D721Med (cell line): ENCODE measurements around the gene BZW2.

Experiments used
- DNase-seq: peaks from one replicate; pipeline ENCODE4 v3.0.0; 2011; ENCODE audit warnings: low spot score; ENCODE audit not compliant: insufficient read length
- FAIRE-seq: peaks from 2 replicates; lab custom pipeline; 2011; peaks lifted over from hg19 to GRCh38; lab: Jason Lieb, UNC
- TF ChIP-seq, protein P1 (sequence below): IDR thresholded peaks from 2 replicates; pipeline ENCODE4 v1.5.1; 2012; ENCODE audit warnings: mild to moderate bottlenecking, control low read depth; ENCODE audit not compliant: insufficient read depth; ENCODE audit errors: missing control alignments

BZW2 gene

DNA sequence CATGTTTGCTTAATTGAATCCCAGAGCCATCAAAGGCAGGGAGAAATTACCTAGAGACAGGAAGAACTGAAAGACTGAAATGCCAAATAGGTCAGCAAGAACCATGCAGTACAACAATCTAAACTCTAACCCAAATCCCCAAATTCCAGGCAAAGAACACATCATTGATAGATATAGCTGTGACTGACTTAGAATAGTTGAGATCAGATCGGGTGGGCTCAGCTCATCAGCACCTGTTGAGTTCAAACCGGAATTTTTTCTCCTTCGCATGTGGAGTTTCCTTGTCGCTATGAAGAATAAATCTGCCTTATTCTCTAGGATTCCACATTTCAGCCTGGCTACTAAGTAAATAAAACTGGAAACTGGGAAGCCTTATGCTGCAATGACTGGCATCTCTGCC, 1.8 kb upstream of the BZW2 start:
- TF ChIP-seq, protein P1, sequence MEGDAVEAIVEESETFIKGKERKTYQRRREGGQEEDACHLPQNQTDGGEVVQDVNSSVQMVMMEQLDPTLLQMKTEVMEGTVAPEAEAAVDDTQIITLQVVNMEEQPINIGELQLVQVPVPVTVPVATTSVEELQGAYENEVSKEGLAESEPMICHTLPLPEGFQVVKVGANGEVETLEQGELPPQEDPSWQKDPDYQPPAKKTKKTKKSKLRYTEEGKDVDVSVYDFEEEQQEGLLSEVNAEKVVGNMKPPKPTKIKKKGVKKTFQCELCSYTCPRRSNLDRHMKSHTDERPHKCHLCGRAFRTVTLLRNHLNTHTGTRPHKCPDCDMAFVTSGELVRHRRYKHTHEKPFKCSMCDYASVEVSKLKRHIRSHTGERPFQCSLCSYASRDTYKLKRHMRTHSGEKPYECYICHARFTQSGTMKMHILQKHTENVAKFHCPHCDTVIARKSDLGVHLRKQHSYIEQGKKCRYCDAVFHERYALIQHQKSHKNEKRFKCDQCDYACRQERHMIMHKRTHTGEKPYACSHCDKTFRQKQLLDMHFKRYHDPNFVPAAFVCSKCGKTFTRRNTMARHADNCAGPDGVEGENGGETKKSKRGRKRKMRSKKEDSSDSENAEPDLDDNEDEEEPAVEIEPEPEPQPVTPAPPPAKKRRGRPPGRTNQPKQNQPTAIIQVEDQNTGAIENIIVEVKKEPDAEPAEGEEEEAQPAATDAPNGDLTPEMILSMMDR: no peak

DNA sequence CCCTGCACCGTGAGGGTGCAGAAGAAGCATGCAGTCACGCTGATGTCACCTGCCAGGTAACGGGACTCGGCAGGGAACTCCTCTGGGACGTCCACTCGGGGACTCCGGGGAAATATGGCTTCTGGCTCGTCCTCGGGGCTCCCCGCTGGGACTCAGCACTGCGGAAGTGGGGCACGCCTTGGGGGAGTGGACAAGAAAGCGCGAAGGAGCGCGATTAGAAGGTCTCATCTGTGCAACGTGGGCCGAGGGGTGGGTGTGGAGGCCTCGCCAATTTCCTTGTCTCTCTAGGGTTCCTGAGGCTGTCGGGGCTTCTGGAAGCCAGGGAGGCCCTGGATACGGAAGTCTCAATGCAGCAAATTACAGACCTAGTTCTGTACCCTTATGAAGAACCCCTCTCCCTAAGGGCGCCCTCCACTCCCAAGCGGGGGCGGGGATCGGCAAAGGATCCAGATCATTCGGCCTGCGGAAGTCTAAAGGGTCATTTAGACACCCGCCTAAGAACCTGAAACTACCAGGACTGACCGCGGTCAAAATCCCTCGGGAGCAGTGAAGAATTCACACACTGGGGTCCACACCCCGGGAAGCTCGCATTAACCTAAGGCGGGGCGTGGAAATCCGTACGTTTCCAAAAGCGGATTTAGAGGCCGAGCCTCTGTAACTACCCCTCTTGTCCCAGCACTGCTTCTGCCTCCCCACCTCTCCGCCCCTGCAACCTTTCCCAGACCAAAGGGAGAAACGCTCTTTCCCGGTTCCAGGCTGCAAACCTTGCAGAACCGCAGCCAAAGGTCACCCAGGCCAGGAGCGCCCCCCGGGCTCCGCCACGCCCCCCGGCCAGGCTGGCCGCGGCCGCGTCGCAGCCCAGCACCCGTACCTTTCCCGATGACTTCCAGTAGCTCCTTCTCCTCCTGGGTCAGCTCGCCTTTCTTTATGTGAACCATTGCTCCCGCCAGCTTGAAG, 1.1 kb upstream of the BZW2 start:
- FAIRE-seq (no peak), DNase-seq (no peak)
- TF ChIP-seq, protein P1: no peak

More for the DNA sequence above, 1.8 kb upstream of the BZW2 start:
- DNase-seq (no peak), FAIRE-seq (no peak)

DNA sequence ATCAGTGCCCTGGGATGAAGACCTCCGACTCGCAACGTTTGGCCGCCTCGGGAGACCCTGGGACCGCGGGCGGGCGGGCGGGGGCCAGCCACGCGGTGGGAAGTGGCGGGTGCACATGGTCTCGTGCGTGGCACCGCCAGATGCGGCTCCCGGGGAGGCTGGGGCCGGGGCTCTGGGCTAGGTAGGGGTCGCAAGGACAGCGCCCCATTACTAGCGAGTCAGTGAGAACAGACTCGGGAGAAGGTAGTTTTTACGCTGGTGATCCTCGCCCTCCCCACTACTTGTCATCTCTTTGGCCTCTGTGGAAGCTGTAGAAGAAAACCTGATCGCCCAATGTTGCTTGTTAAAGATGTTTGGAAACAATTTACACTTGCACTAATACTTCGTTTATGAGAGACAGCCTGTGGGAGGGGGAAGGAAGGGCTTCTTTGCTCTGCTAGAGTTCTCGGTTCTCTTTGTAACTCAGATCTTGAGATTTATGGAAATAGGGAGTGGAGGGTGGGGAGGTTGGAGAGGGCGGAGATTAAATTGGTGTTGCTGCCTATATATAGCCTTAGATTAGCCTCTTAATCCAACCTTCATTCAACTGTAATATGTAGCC, 591 bp downstream of the BZW2 start:
- TF ChIP-seq, protein P1: no peak
- no peak for DNase-seq
- FAIRE-seq: peak; percentile 55

DNA sequence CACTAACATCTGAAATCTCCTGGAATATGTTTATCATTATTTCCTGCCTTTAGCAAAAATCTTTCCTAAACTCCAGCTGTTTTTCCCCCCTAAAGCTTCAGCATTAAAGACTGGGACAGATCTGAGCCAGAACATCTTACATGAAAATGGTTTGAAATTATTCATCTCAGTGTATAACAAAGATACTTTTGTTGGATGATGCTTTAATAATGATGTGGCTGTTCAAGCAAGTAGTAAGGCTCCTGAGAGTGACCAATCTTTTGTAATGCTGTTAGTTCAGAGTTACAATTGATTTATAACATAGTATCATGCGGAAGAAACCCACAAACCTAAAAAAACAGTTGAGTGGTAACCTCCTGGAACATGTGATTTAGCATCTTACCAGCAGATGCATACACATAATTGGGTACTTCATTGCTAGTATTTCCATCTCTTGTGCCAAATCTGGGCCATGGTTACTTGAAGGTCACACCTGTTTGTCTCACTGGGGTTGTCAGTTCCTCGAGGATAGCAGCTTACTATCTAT, 1.5 kb downstream of the BZW2 start:
- FAIRE-seq: no peak
- no peak for DNase-seq
- TF ChIP-seq, protein P1: no peak

DNA sequence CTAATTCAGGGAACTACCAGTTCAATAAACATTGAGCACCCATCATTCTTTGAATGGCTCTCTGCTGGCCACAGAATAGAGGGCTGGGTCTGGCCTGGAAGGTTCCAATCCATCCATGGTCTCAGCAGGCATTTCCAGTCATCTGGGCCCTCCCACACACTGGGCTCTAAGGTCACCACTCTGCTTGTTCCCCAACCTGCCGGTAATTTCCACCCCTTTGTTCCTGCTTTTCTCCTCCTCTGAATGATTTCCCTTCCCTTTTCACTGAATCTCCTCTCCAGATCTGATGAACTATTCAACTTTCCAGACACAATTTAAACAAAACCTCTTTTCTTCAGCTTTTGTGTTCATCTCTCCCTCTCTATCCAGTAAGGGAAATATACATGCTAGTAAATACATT, 2.6 kb downstream of the BZW2 start:
- no peak for FAIRE-seq
- no peak for DNase-seq
- TF ChIP-seq, protein P1: no peak

DNA sequence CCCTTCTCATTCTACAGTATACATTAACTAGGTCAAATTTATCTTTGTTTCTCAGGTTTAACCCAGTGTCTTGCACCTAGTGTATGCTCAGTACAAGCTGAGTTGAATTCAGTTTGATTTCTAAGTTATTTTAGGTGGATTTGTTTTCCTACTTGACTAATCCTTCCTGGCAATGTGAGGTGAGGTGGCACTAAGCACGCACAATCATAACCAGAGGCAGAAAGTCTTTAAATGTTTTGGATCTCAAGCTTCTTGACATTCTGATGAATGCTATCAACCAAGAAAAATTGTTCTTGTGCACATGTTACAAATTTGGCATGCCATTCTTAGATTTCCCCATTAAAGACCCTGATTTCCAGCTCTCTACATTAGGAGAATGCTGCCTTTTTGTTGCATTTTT, 3.2 kb downstream of the BZW2 start:
- FAIRE-seq: no peak
- TF ChIP-seq, protein P1: no peak
- DNase-seq: no peak
